ENCODE data around the gene NT5DC3. TPM values are rescaled to one million over a fixed set of nuclear protein-coding genes. Genes with fewer than 3 reads are reported as not detected.

The NT5DC3 gene
- total and polyA plus RNA-seq, 4 donors: 1.3 to 9.0 (median 4.4) TPM

- no peak overlapping the region for H3K9ac ChIP-seq (ENCODE audit: low read depth in 1 of 2, low read length in 2 of 2)
- TF ChIP-seq JUND (IDR thresholded peaks at IDR 0.05) (peak in 1 of 2 donors; percentile 29), GABPA (IDR thresholded peaks at IDR 0.05 in 1 of 2, conservative IDR thresholded peaks at IDR 0.05 in 1 of 2) (no peak), ZBTB33 (IDR thresholded peaks at IDR 0.05) (peak; percentile 29), EGR1 (IDR thresholded peaks at IDR 0.05; ENCODE audit: low read depth in 2 of 2) (no peak), HNF4A (conservative IDR thresholded peaks at IDR 0.05) (peak; percentile 50 to 64), CTCF (IDR thresholded peaks at IDR 0.05; ENCODE audit: low read depth, low read length, missing input control) (no peak), YY1 (IDR thresholded peaks at IDR 0.05) (peak; percentile 66), REST (IDR thresholded peaks at IDR 0.05) (no peak), HNF4G (IDR thresholded peaks at IDR 0.05) (no peak), NR2F2 (IDR thresholded peaks at IDR 0.05) (peak; percentile 36), FOXA2 (IDR thresholded peaks at IDR 0.05) (peak; percentile 91), RAD21 (IDR thresholded peaks at IDR 0.05) (peak in 1 of 2 donors; percentile 45), MAX (IDR thresholded peaks at IDR 0.05) (no peak), TAF1 (conservative IDR thresholded peaks at IDR 0.05) (peak; percentile 37), RXRA (IDR thresholded peaks at IDR 0.05) (peak; percentile 60 to 77), SP1 (IDR thresholded peaks at IDR 0.05) (peak; percentile 86), FOXA1 (IDR thresholded peaks at IDR 0.05) (peak; percentile 80), ATF3 (IDR thresholded peaks at IDR 0.05) (no peak)
- no peak overlapping the region for H3K27ac ChIP-seq (ENCODE audit: low read depth in 1 of 2, low read length in 2 of 2)
- H3K4me1 ChIP-seq (ENCODE audit: control insufficient read depth in 4 of 4, insufficient read depth in 4 of 4, low read length in 3 of 4): peaks cover 0 to 25% (median 17%) of the 10 kb centered on the region in 4 donors
- H3K27me3 ChIP-seq (ENCODE audit: control insufficient read depth in 4 of 4, insufficient read depth in 4 of 4, low read length in 3 of 4): no peaks in the 10 kb centered on the region
- no peaks in the 10 kb centered on the region for H3K9me3 ChIP-seq (ENCODE audit: control insufficient read depth in 4 of 4, low read length in 3 of 4)
- no peak overlapping the region for H3K4me3 ChIP-seq (ENCODE audit: low read depth in 1 of 3, low read length in 3 of 3)
- WGBS: 49% methylated on average over 8 of the region's 8 CpGs
- no peaks in the 10 kb centered on the region for H3K36me3 ChIP-seq (ENCODE audit: control insufficient read depth in 4 of 4, insufficient read depth in 3 of 4, low read depth in 1 of 4, low read length in 3 of 4)
- DNase-seq (ENCODE audit: low spot score): no peak
These were observed 14.1 kb upstream of the NT5DC3 start for GRCh38 chr12:103855036-103855712.
